Epidermal melanocyte (primary cell): ENCODE results near the gene CREB3L1.

Experiments used
- DNase-seq: peaks from one replicate; pipeline ENCODE4 v3.0.0; 2011; ENCODE audit warnings: low spot score; ENCODE audit not compliant: insufficient read length

Gene CREB3L1

DNA sequence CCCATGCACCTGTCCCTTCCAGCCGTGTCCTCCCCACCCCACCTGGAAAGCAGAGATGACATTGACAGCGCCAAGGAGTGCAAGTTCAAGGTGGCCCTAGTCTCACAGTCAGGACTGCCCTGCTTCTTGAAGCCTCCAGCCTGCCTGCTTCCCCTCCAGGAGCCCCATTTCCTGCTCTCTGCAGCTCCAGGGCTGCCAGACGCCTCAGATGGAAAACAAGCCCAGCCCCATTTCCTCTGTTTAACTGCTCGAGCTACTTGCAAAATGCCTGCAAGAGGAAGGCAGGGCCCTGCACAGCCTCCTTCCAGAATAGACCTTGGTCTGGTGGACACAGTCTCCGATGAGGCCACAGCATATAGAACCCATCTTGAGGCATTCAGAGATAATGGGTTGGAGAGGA is 64.8 kb downstream of the CREB3L1 start:
- no peak for DNase-seq

DNA sequence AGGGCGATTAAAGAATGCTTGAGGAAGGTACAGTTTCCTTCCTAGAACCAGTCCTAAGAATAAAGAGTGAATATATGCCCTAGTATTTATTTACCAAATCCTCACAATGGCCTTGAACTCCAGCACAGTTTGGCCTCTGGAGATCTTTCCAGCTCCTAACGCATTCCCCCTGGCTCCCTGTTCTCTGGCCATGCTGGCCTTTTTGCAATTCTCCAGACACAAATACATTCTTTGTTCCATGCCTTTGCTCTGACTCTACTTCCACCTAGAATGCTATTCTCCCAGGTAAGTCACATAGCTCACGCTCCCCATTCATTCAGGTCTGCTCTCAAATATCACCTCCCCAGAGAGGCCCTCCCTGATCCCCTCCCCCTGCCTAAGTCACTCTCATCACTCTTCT is 66.1 kb downstream of the CREB3L1 start:
- no peak for DNase-seq

DNA sequence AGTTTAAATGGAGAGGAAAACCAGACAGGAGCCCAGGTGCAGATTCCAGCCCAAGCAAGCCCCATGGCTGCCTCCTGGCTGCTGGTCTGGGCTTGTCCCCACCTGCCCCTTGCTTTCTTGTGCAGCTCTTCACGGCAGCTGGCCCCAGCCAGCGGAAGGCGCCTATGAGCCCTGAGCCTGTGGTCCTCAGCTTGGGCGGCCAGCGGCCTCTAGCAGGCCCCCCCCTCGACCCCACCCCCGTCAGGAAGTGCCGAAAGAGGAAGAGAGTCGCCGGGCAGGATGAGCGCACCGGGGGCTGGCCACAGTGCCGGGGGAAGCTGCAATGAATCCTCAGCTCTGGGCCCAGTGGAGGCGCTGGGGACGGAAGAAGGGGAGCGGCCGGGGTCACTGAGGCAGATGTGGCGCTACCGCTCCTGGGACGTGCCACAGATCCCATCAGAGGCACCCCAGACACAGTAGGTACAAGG is 67.7 kb downstream of the CREB3L1 start:
- no peak for DNase-seq

DNA sequence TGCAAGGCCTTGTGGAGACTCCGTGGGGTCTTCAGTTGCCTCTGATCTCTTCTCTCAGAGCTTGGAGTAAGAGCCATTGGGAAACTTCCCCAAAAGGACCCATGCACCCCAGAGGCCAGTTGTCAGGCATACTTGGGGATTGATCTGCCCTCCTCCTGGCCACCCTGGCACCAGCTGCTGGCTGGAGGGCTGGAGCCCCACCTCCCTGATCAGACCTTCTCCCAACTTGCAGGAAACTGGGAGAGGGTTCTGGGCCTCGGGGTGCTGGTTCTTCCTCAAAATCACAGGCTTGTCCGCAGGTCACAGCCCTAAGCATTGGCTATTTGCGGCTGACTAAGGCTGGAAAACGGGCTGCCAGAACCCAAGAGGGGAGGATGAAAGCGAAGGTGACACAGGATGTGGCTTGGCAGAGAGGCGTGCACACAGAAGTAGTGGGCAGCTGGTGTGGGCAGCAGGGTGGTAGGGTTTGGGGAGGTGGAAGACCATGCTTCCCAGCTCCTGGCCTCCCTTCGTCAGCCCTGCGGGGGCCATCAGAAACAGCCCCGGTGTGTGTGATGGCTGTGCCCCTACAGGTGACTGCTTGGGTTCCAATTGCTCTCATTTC is 68.5 kb downstream of the CREB3L1 start:
- DNase-seq: no peak

DNA sequence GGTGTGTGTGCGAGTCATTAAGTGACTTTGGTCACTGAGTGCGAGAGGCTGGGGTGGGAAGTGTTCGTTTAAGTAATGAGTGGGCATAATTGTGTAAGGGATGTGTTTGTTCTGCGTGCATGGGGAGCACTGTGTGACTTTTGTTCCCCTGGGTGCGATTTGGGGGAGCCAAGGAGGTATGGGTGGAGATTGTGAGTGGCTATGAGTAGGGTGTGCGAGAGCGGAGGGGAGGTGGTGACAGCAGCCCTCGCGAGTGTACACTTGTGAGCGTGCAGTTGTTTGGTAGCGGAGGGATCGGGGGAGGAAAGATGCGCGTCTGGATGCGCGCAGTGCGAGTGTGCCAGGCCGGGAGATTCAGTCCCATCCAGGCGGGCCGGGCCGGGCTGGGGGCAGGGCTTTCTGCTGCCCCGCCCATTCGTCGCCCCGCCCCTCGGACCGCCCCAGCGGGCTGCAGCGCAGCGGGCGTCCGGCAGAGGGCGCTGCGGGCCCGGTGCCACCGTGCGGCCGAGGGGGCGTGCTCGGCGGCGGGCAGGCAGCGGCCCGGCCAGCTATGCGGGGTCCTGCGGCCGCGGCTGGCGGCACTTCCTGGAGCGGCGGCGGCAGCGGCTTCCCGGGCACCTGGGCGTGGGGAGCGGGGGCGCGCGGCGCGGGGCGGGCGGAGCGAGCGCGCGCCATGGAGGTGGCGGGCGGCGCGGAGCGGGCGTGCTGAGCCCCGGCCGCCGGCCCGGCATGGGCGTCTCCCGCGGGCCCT is 69.6 kb downstream of the CREB3L1 start, which contains the start of gene DGKZ:
DGKZ (plus strand) TSS at position 578 of the 751 bp plus-strand sequence. CDS start 197 bp downstream, outside the sequence.
- peak; percentile 84 for DNase-seq

DNA sequence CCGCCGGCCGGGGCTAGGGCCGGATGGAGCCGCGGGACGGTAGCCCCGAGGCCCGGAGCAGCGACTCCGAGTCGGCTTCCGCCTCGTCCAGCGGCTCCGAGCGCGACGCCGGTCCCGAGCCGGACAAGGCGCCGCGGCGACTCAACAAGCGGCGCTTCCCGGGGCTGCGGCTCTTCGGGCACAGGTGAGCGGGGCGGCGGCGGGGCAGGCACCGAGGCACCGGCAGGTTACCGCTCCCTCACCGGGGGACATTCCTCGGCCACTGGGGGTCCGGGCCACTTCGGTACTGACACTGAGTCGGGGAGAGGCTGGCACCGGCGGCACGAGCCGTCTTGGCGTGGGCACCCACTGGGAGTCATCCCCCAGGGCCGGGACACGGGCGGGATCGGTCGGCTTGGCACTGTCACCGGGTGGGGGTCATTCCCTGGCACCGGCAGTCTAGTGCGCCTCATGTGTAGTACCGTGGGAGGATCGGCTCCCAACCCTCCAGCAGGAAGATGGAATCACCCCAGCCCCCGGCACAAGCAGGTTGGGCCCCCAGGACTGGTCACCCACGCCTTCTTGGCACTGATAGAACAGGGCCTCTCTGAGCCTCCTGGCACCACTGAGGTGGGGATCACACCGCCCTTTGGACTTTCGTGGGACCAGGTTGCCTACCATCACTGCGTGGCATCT is 70.3 kb downstream of the CREB3L1 start:
- DNase-seq: no peak

DNA sequence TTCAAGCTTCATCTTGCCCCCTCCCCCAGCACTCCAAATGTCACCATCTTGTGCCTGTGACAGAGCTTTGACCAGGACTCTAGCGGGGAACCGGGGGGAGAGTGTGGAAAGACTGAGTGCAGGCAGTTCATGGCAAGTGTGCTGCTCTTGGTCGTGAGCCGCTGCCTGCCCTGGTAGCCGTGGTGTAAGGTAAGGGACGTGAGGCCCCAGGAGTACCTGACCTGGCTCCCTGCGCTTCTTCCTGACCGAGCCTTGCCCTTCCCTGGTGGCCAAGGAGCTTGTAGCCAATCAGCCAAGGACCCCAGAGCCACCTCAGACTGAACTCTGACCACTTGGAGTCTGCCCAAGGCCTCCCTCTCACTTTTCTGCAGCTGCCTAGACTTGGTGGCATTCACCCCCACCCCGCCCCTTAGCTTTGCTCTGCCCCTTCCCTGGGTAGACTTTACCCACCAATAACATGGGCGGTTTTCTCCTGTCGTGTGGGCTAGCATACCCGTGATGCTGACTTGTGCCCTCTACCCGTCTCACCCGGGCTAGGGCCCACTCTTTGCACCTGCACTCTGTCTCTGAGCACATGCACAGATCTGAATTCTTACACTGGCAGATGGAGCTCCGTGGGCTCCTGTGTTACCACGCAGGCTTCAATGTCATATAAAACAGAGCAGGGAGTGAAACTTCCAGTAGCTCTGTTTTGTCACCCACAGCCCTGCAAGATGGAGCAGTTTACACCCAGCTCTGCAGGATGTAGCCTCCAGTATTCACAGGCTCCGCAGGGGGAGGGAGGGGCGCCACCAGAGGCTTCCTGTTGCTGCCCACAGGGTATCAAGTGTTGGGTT is 71.3 kb downstream of the CREB3L1 start:
- no peak for DNase-seq

DNA sequence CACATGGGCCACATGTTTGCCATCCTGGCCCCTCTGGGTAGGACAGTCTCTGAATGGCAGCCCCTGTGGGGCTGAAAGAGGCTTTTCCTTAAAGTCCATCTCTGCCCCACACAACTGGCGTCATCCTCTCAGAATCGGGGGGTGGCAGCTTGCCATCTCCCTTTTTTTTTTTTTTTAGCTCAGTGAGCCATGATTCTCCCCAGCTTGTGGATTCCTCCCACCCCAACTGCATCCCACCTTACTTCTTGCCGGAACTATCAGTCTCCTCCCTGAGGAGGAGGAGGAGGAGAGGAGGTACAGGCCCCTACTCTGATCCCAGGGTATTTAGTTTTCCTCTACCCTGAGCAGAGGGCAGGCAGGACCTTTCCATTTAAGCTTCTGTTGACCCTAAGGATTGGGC is 73.2 kb downstream of the CREB3L1 start:
- DNase-seq: no peak

DNA sequence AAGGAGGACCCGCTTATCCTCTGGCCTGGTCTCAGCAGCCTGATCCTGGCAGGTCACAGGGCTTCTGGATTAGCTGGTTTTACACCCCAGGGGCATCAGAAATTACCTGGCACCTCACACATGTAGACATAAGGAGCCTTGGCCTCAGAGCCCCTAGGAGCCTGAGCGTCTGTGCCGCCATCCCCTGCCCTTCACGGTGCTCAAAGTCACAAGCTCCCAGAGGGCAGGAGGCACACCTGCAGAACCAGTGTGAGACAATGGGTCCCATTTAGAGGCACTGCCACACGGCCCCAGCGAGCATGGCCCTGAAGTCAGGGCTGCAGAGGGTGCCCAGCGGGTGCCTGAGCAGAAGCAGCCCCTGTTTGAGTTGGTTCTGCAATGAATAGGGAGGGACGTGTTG is 73.7 kb downstream of the CREB3L1 start:
- DNase-seq: no peak

DNA sequence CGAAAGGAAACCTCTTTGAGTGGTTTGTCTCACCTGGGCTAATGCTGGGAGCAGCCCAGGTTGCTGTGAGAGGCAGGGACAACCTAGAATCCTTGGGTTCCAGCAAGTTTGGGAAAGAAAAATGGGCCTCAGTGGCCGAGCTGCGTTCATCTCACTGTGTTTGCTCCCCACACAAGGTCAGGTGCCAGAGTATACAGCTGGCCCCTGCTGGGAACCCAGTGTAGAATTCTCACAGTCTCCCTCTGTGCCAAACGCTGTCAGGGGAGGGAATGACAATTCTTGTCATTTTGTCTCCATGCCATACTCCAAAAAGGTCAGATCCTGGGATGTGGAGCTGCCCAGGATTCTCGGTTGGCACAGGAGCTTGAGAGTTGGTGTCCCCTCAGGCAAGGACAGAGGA is 74.1 kb downstream of the CREB3L1 start:
- DNase-seq: no peak

DNA sequence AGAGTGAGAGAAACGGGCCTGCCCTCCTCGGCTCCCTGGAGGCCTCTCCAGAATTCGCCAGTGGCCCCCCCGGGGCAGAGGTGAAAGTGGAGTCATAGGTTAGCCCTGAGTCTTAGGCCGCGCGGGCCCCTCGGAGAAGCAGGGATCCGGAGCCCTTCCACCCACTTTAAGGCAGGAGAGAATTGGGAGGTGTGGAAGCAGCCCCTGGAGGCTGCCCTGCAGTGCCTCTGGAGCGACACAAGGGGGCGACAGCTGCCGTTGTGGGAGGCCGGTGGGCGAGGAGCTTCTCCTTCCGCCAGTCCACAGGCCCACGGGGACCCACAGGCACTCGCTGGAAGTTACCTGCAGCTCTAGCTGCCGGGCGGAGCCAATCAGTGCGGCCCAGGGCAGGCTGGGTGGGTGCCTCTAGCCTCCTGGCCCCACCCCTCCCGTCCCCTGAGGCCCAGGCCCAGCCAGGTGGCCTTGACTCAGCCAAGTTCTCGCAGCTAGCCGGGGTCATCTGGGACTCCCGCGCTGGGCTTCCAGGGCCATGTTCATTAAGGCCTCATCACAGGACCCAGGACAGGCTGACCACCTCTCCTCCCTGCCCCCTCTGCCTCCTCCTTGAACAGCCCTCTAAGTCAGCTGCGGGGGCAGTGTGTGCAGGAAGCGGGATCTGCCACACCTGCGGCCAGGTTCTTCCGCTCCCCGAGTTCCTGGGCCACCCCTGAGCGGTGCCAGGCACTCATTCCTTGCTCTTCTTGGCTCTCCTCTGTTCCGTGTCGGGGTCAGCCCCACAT is 74.8 kb downstream of the CREB3L1 start:
- DNase-seq: no peak

DNA sequence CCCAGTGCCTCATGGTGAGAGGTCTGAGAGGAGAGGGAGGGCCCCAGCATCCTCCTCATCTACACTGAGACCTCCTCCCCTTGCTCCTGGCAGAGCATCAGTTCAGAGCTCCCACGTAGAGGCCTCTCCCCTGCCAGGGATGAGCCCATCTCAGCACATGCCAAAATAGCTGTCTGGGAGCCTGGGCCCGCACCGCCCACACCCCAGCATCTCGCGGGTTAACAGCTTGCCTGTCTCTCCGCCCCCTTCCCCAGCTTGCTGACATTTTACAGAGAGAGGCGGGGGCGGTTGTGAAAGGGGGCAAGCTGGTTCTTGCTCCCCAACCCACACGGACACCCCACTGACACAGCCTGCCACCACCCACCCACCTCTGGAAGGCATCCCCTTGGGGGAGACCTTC is 76.2 kb downstream of the CREB3L1 start:
- no peak for DNase-seq

DNA sequence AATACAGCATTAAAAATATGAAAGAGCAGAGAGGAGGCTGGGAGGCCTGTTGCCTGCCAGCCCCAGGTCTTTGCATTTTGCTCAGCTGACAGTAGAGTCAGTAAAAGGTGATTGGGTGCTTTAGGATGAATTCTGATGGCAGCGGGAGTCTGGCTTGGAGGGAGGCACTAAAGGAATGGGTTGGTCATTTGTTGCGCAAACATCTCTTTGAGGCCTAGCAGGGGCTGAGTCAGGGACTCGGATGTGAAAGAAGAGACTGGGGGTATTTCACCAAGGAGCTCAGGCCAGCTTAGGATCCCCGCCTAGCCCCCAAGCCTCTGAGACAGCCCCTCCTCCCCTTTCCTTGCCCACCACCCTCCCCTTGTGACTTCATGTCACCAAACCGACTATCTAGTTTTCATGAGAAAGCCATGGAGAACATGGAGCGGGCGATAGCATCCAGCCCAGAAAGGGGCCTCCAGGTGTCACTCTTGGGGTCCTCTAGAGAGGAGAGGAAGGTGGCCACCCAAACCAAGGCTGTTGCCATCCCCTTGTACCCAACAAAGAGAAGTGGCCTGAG is 79.5 kb downstream of the CREB3L1 start:
- DNase-seq: no peak

DNA sequence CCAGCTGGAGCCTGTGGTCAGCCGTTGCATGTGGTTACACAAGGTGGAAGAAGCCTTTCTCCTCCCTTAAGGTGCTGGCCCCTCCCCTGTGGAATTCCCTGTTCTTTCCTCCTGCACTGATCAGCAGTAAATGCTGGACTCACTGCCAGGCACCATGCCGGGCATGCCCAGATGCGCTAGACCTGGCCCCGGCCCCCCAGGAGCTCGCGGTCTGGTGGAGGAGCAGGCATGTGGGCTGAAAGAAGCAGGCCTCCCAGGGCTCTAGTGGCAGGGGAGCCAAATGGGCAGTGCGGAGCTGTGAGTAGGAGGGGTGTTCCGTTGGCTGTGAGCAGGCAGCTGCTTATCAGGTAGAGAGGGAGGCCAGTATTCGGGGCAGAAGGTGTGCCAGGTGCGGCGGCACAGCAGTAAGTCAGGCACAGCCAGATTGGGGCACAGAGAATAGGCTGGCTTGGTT is 80.0 kb downstream of the CREB3L1 start:
- DNase-seq: no peak

DNA sequence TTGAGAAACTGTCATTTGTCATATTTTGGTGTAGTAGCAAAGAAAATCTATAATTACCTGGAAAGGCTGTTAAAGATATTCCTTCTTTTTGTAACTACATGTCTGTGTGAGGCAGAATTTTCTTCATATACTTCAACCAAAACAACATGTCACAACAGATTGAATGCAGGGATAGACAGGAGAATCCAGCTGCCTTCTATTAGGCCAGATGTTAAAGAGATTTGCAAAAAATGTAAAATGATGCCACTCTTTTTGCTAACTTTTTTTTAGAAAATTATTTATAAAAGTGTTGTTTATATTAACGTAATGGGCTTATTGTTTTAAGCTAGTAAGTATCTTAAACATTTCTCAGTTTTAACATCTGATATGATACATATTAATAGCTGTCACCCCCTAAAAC is 82.5 kb downstream of the CREB3L1 start:
- DNase-seq: no peak

DNA sequence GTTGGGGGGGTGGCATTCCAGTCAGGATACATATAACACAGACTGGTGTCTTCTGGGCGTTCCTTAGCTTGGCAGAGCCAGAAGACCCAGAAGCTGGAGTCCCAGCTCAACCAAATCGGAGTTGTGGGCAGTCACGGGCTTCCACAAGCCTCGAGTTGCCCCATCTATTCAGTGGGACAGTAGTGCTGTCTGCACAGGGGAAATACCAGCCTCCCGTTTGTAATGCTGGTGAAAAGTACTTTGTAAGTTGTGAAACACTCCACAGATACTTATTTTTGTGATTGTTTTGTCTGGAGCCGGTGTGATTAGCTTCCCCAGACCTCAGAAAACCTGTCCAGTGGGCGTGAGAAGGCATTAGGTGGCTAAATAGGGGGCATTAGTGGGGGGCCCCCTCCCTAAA is 83.4 kb downstream of the CREB3L1 start:
- no peak for DNase-seq

DNA sequence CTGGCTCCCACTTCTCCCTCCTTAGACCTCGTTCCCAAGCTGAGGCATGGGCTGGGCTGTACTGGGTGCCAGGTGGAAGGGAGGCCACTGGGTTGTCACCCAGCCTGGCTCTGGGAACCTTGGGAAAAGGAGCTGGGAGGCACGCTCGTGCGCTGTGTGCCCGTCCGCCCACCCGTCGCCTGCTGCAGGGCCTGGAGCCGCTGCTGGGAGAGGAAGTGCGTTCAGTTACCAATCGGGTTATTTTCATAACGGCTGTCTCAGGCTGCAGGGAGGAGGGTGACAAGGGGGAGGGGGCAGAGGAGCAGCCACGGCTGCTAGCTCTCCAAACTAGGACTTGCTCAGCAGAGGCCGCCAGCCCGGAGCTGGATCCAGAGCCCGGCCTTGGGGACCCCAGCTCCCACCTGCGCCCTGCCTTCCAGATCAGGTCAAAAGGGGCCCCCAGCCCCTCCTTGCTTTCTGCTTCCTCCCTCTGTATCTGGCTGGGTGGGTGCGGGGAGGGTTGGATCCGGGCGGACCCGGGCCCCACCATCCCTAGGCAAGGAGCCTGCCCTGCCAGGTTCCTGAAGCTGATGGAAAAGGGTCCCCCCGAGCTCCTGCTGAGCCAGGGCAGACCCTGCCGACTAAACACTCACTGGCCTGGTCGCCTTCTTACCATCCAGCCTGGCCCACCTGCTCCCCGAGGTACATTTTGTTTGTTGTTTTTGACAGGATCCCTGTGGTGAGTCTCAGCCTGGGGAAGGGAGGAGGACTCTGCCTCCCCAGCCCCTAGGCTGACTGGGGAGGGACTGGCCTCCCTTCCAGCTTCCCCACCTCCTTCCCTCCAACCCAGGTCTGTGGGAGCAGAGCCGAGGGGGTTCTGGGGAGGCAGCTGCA is 84.1 kb downstream of the CREB3L1 start:
- peak; percentile 59 for DNase-seq

DNA sequence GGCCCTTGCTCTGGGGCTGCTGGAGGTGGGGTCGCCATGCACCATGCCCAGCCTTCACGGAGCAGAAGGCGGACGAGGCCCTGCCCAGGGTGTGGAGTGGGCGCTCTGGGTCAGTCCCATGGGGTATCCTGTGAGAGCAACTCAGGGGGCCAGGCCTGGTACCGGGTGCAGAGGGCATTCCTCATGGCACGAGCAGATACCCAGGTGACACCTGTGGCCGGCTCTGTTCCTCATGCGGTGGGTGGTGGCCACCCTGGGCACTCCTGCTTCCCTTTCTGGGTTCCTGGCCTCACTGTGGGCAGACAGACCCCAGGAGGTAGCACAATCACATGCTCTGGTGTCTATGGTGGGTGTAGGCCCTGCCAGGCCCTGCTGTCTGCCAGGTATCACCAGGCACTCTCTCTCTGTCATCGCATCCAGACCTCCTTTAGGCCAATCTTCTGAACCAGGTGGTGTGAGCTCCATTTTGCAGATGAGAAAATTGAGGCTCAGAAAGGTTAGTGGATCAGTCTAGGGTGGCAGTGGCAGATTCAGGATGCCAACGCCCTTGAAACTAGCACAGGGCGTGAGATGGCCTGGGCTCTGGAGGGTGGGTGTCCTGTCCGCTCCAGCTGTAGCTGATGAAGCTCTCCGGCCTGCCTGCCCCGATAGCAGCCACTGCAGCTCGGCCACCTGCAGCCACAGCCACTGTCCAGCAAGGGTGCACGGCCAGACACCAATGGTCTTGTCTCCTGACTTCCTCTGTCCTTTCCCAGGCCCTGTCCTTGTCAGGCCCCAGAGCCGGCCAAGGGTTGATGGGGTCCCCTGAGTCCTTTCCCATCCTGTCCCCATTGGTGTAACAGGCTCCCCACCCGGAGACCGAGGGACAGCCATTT is 84.9 kb downstream of the CREB3L1 start:
- no peak for DNase-seq
